Stimulated activated CD4-positive, alpha-beta T cell treated with anti-CD3 and anti-CD28 coated beads, Interleukin-1b, Interleukin-23, amount 100 ng/mL, for 24 hours (primary cell): Measurements from ENCODE around the gene OLFML2A.
"Not testable (repeated sequence)": the region's sequence is repeated elsewhere in the genome, so short reads cannot be mapped to it uniquely, and the experiment has no call there.

Experiments
- DNase-seq, 4 experiments: peaks; one replicate each; pipeline ENCODE4 v3.0.0-alpha.2; 2020; ENCODE audit warnings: low read depth in 4 of 4, low spot score in 1 of 4

OLFML2A gene

GRCh38 chr9:124760719-124761118 is 16.2 kb upstream of the OLFML2A start:
- DNase-seq, result no peak

DNA sequence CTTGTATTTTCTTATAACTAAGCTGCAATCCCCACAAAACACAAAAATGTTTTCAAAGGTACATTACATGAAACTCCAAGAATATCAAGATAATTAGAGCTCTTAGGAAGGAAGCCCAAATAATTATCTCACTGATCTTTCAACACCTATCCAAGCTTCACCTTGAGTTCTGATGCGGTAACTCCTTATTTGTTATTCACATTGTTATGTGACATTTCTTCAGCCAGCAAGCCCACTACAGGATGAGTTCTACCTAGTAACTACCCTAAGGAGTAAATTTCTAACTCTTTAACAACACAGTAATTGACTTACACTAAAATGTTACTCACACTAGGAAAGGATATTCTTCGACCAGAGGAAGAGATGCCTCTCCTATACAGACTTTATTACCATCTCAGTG is 15.7 kb upstream of the OLFML2A start:
- no peak for DNase-seq

- no peak for DNase-seq
Observed at GRCh38 chr9:124761710-124762109, 15.2 kb upstream of the OLFML2A start.

GRCh38 chr9:124762633-124763032 is 14.3 kb upstream of the OLFML2A start:
- no peak for DNase-seq

- DNase-seq, result no peak
Observed at GRCh38 chr9:124764774-124765438, 12.0 kb upstream of the OLFML2A start.

GRCh38 chr9:124765439-124765835 is 11.5 kb upstream of the OLFML2A start:
- no peak for DNase-seq

DNA sequence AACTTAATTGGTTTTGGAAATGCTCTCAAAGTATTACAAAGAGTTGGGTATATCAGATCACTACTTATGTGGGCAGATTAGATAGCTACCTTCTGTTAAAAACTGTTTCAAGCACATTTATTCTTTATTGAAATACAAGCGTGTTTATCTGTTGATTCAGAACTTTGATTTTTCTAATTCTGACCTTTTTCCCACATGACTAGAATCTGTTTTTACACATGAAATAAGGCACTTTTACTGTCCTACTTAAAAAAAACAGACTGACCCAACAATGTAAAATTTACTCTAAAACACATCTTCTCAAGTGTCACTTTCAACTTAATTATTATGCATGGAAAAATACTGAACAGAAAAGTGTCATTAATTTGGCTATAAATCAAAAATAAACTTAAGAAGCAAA is 10.6 kb upstream of the OLFML2A start:
- DNase-seq, result no peak

- no peak for DNase-seq
Observed at GRCh38 chr9:124766815-124767554, 9.9 kb upstream of the OLFML2A start.

DNA sequence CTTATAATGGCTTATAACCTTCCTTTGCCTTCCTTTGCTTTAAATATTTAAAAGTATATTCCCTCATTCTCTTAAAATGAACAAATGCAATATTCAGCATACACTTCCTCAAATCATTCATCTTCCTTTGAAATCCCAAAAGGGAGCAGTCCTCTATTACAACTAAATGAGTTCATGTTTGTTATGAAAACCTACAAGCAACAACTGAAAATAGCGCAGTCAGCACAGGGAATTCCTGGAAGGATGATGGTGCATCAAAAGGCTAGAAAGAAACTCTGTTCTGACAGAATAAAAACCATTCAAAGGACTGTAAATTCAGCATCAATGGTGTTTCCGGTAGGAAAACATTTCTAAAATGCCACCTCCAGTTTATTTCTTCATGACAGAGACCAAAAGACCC is 9.1 kb upstream of the OLFML2A start:
- DNase-seq, result no peak

DNA sequence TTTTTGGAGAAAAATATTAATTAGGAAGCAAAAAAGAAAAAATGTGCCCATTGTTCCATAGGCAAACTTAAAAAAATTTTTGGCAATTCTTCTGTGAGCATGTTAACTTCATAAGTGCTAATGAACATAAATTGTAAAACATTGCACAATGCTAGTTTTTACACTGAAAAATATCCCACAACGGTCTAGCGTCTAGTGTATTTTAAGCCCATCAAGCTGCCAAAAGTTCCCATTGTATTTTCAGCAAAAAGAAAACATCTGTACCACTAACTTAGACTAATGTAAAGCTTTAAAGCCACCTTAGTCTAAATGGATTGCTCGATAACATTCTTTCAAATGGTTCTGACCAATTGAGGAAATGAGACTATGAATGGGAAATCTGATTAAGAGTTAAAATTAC is 8.6 kb upstream of the OLFML2A start:
- DNase-seq, result no peak

- DNase-seq, result no peak
Observed at GRCh38 chr9:124768750-124769548, 8.0 kb upstream of the OLFML2A start.

DNA sequence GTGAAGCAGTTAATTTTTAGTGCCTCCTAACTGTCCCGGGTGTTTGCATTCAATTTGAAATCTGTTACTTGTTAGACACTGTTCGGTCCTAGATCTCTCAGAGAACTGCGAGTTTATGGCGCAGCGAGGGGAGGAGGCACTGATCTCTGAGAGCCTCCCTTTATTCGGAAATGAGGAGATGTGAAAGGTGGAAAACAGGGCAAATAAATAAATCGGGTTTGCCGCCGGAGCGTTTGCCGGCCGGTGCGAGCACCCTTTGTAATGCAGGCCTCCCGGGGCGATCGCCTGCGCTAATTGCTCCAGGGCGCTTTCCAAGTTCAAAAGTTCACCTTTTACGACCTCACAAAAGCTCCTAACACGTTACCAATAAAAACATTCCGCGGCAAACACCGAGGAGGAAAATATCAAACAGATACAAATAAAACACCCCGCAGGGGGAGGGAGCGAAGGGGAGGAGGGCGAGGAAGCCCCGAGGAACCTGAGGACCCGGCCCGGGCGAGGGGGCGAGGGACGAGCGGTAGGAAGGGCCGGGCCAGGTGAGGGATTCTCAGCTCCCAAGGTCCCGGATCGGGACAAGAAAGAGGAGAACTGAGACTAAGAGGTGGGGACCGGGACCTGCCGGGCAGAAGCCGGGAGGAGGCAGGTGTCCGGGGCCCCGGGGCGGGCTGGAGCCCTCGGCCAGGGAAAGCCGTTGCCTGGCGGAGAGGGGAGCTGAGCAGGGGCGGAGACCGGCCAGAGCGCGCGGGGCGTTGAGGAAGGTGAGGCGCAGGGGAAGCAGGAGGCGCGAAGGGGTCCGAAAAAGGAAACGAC is 7.2 kb upstream of the OLFML2A start:
- DNase-seq, result no peak

GRCh38 chr9:124770359-124771020 is 6.4 kb upstream of the OLFML2A start:
- DNase-seq, result no peak

DNA sequence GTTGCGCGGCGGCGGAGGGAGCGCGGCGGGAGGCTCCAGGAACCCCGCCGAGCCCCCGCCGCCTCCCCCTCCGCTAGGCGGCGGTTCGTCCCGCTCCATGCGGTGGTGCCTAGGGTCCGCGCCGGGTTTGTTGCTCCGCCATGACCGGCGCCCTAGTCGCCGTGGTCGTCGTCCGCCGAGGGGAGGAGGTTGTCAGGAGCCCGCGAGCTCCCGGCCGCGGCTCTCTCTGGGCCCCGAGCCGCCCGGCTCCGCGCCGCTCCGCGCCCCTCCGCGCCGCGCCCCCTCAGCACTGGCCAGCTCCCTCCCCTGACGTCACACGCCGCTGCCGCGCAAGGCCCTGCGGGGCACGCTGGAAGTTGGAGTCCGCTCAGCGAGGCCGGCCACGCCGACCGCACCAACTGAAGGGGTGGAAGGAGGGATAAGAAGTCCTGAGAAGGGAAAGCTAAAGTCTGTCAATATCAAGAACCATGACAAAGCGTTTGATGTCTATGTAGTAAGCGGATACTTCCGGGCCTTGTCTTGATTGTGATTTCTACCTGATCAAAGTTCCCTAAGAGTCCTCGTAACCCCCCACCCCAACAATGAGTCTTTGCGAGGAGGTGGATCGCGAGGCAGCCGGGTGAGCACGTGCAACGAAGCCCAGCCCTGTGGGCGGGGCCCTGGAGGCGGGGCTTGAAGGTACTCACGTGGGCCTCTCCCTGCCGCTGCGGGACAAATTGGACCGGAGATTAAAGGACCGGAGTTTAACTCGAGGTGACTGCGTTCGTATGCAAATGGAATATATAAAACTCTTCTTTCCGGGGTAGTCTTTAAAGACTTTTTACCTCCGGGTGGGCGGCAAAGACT is 5.7 kb upstream of the OLFML2A start, which contains the start of gene NR6A1:
Gene NR6A1, minus strand, starts transcription at position 291 of the 846 bp plus-strand sequence.
- DNase-seq, result peak; percentile 86 to 95 (median 90)

DNA sequence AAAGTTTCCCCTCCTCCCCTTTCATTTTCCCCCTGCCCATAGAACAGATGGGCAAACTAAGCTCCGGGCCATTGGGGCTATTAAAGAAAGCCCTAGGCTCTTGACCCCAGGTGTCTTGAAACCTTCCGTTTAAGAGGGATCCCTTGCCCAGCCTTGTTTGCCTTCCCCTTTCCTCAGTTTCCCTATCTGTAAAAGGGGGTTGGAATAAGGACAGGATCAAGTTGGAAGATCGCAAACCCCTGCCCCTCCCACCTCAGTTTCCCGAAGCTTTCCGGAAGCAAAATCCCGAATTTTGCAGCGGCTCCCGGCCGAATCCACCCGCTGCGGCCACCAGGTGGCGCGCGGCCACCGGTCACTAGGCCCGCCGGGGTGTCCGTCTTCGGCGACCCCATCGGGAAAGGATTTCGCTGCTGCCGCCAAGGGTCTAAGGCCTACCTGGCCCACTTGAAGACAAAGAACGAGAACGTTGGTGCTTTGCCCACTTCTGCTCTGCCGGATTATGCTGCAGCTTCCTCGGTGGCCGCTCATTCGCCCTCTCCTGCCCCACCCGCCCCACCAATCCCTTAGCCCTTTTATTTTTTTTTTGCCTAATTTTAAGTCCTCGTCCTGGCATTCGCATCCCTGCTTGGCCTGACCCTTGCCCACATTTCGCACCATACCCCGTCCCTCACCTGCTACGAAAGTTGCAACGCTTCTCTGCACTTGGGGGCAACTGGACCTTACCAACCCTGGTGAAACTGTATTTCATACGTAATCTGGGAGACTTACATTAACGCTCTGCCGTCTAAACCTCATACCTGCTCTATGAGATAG is 4.9 kb upstream of the OLFML2A start:
- DNase-seq, result no peak

GRCh38 chr9:124772877-124773276 is 4.1 kb upstream of the OLFML2A start:
- not testable (repeated sequence) for DNase-seq

- no peak for DNase-seq
Observed at GRCh38 chr9:124773473-124774128, 3.3 kb upstream of the OLFML2A start.
